Fibroblast of lung (primary cell): Measurements from ENCODE around the gene TSPYL1. TPM values are rescaled to one million over a fixed set of nuclear protein-coding genes. Genes with fewer than 3 reads are reported as not detected.

Experiments used
- DNase-seq, 2 donors: peaks; one replicate each; pipeline versions ENCODE4 v3.0.0 to v3.0.0-alpha.2; 2010; ENCODE audit warnings: low read depth in 2 of 2
- H2AFZ ChIP-seq: 2 replicates; pipeline ENCODE4 v1.5.1; 2012; ENCODE audit warnings: low read length, control low read depth, inconsistent platforms
- H3K27ac ChIP-seq: 2 replicates; pipeline ENCODE4 v1.5.1; 2011; ENCODE audit warnings: low read length, control low read depth; ENCODE audit not compliant: insufficient read depth
- H3K27me3 ChIP-seq: 2 replicates; pipeline ENCODE4 v1.5.1; 2011; ENCODE audit warnings: mild to moderate bottlenecking, low read length; ENCODE audit not compliant: control insufficient read depth, insufficient read depth
- H3K36me3 ChIP-seq: 2 replicates; pipeline ENCODE4 v1.5.1; 2011; ENCODE audit warnings: low read length; ENCODE audit not compliant: control insufficient read depth, insufficient read depth
- H3K4me1 ChIP-seq: 2 replicates; pipeline ENCODE4 v1.5.1; 2011; ENCODE audit warnings: low read length; ENCODE audit not compliant: control insufficient read depth, insufficient read depth; ENCODE audit errors: extremely low read depth
- H3K4me2 ChIP-seq: 2 replicates; pipeline ENCODE4 v1.5.1; 2011; ENCODE audit warnings: low read length, control low read depth; ENCODE audit not compliant: insufficient read depth; ENCODE audit errors: extremely low read depth
- H3K4me3 ChIP-seq, 4 experiments: fragments of 200-600 bp in 1 of 4; sonication (generic) in 1 of 4; replicated peaks in 1 of 4; 2 replicates each; pipeline ENCODE4 v1.5.1; 2011 to 2016; ENCODE audit warnings: low read length in 4 of 4, low read depth in 3 of 4, mild to moderate bottlenecking in 3 of 4, control low read depth in 2 of 4, inconsistent platforms in 1 of 4, mixed read lengths in 1 of 4; ENCODE audit not compliant: insufficient read depth in 1 of 4; ENCODE audit errors: control extremely low read depth in 1 of 4
- H3K79me2 ChIP-seq: 2 replicates; pipeline ENCODE4 v1.5.1; 2012; ENCODE audit warnings: mild to moderate bottlenecking, low read length, inconsistent platforms; ENCODE audit not compliant: control insufficient read depth, insufficient read depth
- H3K9ac ChIP-seq: 2 replicates; pipeline ENCODE4 v1.5.1; 2011; ENCODE audit warnings: mild to moderate bottlenecking, low read length, control low read depth; ENCODE audit not compliant: insufficient read depth
- H3K9me3 ChIP-seq: 2 replicates; pipeline ENCODE4 v1.5.1; 2012; ENCODE audit warnings: low read depth, low read length; ENCODE audit not compliant: control insufficient read depth, insufficient read depth
- H4K20me1 ChIP-seq: 2 replicates; pipeline ENCODE4 v1.5.1; 2011; ENCODE audit warnings: low read length; ENCODE audit not compliant: control insufficient read depth, insufficient read depth; ENCODE audit errors: extremely low read depth
- EZH2 ChIP-seq: IDR thresholded peaks from 2 replicates; pipeline ENCODE4 v1.5.1; 2012; ENCODE audit warnings: low read length, control low read depth, mild to moderate bottlenecking; ENCODE audit errors: missing control alignments
- polyA plus RNA-seq, 2 donors: library from polyadenylated mRNA; depleted of rRNA in 1 of 2; stranded (reverse) in 1 of 2; unstranded in 1 of 2; fragments of >200 nt; gene quantifications; 2 replicates each; pipeline ENCODE4 v1.2.1, GENCODE V29; 2011 to 2012; ENCODE audit warnings: missing spikeins in 1 of 2
- total RNA-seq: library from RNA; depleted of rRNA; stranded (reverse); fragments of >200 nt; gene quantifications from 2 replicates; pipeline ENCODE4 v1.2.1, GENCODE V29; 2014
- TF ChIP-seq, protein P1 (sequence below), 2 donors: IDR thresholded peaks in 1 of 2; conservative IDR thresholded peaks in 1 of 2; 1 replicate in 1 of 2; 2 replicates in 1 of 2; pipeline ENCODE4 v1.5.1; 2011 to 2012; ENCODE audit warnings: low read length in 2 of 2, control low read depth in 1 of 2, inconsistent platforms in 1 of 2, low read depth in 1 of 2, mild to moderate bottlenecking in 1 of 2

TSPYL1 gene
- total and polyA plus RNA-seq, 2 donors (not counting 1 experiment from before 2014, with no cell fraction given), result 82.0 to 93.0 TPM

DNA sequence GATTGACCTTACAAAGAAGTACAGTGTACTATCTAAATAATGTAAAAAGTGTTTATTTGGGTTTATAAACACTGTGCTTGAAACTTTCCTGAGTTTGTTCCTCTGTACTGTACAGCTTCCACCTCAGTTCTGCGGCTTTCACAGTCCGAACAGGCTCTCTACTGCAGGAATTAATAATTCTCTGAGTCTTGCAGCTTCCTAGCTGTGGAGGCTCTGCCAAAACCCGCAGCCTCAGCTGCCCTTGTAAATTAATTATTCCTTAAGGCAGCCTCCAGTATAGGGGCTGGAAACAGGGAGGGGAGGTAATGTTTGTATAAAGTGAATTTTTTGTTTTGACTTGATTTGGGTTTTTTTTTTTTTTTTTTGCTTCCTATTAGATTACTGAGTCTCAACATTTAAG, 45.0 kb downstream of the TSPYL1 start:
- Histone ChIP-seq H4K20me1 (no peaks in the 10 kb centered on the region), H3K27me3 (no peaks in the 10 kb centered on the region), H3K36me3 (no peaks in the 10 kb centered on the region), H3K4me1 (no peaks in the 10 kb centered on the region), H3K9me3 (no peaks in the 10 kb centered on the region), H3K27ac (no peak overlapping the region), H3K79me2 (no peaks in the 10 kb centered on the region), H3K4me2 (no peak overlapping the region), H2AFZ (no peak overlapping the region), H3K4me3 (no peak overlapping the region), H3K9ac (no peak overlapping the region)
- no peak for DNase-seq
- no peak for TF ChIP-seq EZH2
- TF ChIP-seq, protein P1, sequence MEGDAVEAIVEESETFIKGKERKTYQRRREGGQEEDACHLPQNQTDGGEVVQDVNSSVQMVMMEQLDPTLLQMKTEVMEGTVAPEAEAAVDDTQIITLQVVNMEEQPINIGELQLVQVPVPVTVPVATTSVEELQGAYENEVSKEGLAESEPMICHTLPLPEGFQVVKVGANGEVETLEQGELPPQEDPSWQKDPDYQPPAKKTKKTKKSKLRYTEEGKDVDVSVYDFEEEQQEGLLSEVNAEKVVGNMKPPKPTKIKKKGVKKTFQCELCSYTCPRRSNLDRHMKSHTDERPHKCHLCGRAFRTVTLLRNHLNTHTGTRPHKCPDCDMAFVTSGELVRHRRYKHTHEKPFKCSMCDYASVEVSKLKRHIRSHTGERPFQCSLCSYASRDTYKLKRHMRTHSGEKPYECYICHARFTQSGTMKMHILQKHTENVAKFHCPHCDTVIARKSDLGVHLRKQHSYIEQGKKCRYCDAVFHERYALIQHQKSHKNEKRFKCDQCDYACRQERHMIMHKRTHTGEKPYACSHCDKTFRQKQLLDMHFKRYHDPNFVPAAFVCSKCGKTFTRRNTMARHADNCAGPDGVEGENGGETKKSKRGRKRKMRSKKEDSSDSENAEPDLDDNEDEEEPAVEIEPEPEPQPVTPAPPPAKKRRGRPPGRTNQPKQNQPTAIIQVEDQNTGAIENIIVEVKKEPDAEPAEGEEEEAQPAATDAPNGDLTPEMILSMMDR (conservative IDR thresholded peaks at IDR 0.05 in 1 of 2, IDR thresholded peaks at IDR 0.05 in 1 of 2; ENCODE audit: low read depth in 1 of 2, low read length in 2 of 2), result no peak

DNA sequence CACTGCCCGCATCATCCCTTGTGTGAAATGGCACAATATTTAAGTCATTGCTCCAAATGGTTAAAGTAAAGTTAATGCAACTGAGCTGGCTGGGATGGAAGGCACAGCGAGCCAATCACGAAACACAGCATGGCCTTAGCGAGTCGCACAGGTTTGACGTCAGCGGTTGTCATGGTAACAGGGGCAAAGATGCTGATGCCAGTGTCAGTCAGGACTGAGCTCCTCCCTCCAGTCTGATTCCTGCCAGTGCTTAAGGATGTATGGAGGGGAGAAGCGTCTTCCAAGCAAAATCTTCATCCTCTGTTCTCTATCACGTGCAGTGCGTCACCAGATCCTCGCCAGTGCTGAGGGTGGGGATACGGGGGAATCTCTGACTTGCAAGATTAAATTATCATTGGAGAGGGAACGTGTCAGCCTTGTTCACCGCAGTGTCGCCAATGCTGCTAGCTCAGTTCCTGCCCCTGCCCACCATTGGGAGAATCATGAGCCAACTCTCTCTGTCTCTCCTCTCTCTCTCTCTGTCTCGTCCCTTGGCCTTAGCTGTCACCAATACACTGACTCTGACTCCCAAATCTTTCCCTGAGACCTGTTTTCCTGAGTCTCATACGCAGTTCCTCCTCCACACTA, 50.3 kb downstream of the TSPYL1 start:
- Histone ChIP-seq H3K36me3 (no peaks in the 10 kb centered on the region), H4K20me1 (no peaks in the 10 kb centered on the region), H3K27ac (peak overlapping the region; percentile 49), H3K4me3 (peak overlapping the region in 3 of 4 experiments; percentile 32 to 48 (median 34)), H2AFZ (peak overlapping the region; percentile 73), H3K4me1 (no peaks in the 10 kb centered on the region), H3K27me3 (no peaks in the 10 kb centered on the region), H3K9ac (peak overlapping the region; percentile 42), H3K4me2 (peak overlapping the region; percentile 46), H3K79me2 (no peaks in the 10 kb centered on the region), H3K9me3 (no peaks in the 10 kb centered on the region)
- DNase-seq, result peak; percentile 92 to 96
- TF ChIP-seq, protein P1 (conservative IDR thresholded peaks at IDR 0.05 in 1 of 2, IDR thresholded peaks at IDR 0.05 in 1 of 2; ENCODE audit: low read depth in 1 of 2, low read length in 2 of 2), result no peak
- TF ChIP-seq EZH2, result no peak

Other genes starting within 250 kb of the TSPYL1 start
- 0.33 and 0.77 TPM in 2 replicates for gene FRK, start 219.0 kb downstream of the TSPYL1 start, total RNA-seq
- gene FRK, start 219.0 kb downstream of the TSPYL1 start, polyA plus RNA-seq, result 0.18 and 0.21 TPM in 2 replicates
- gene NT5DC1, start 179.1 kb downstream of the TSPYL1 start, total RNA-seq, result 5.6 and 8.1 TPM in 2 replicates
- gene NT5DC1, start 179.1 kb downstream of the TSPYL1 start, polyA plus RNA-seq, result 17.9 and 20.0 TPM in 2 replicates
- 1.3 and 40.1 TPM in 2 replicates for gene COL10A1, start 153.8 kb downstream of the TSPYL1 start, total RNA-seq
- 17.3 and 82.1 TPM in 2 replicates for gene COL10A1, start 153.8 kb downstream of the TSPYL1 start, polyA plus RNA-seq
- gene TSPYL4, start 25.9 kb downstream of the TSPYL1 start, total RNA-seq, result 3.9 and 5.3 TPM in 2 replicates
- gene TSPYL4, start 25.9 kb downstream of the TSPYL1 start, polyA plus RNA-seq, result 21.6 and 25.0 TPM in 2 replicates
- 89.2 and 106 TPM in 2 replicates for gene DSE, start 91.0 kb upstream of the TSPYL1 start, total RNA-seq
- gene DSE, start 91.0 kb upstream of the TSPYL1 start, polyA plus RNA-seq, result 29.0 and 71.0 TPM in 2 replicates
- gene CALHM6, start 181.4 kb upstream of the TSPYL1 start, total RNA-seq, result 0.33 and 1.0 TPM in 2 replicates
- gene CALHM6, start 181.4 kb upstream of the TSPYL1 start, polyA plus RNA-seq, result 0.18 and 1.3 TPM in 2 replicates
- gene CALHM5, start 231.7 kb upstream of the TSPYL1 start, total RNA-seq, result 4.1 and 4.4 TPM in 2 replicates
- 3.2 and 8.3 TPM in 2 replicates for gene CALHM5, start 231.7 kb upstream of the TSPYL1 start, polyA plus RNA-seq